NOMO-1 treated with dmso at 0.1 percent for 144 hours (cell line): ENCODE data around the gene ZFYVE28.
"Not testable (repeated sequence)": the region's sequence is repeated elsewhere in the genome, so short reads cannot be mapped to it uniquely, and the experiment has no call there.

Experiments used
- DNase-seq: peaks from one replicate; lab custom pipeline; 2025; ENCODE audit not compliant: unreplicated experiment; lab: John Stamatoyannopoulos, UW

ZFYVE28 gene

GRCh38 chr4:2417765-2418649 lies at the start of gene ZFYVE28:
Gene ZFYVE28 (minus strand): TSS chr4:2418645. CDS start chr4:2418323, 322 bp downstream.
- DNase-seq: no peak

- not testable (repeated sequence) for DNase-seq
Observed at GRCh38 chr4:2465544-2465943, 47.1 kb upstream of the ZFYVE28 start.

- DNase-seq: no peak
Observed at GRCh38 chr4:2465032-2465431, 46.6 kb upstream of the ZFYVE28 start.

GRCh38 chr4:2462992-2463762 lies 44.7 kb upstream of the ZFYVE28 start:
- DNase-seq: no peak

GRCh38 chr4:2462218-2462991 lies 44.0 kb upstream of the ZFYVE28 start:
- DNase-seq: peak; percentile 38

GRCh38 chr4:2461246-2461960 lies 43.0 kb upstream of the ZFYVE28 start:
- no peak for DNase-seq

GRCh38 chr4:2459589-2460349 lies 41.3 kb upstream of the ZFYVE28 start:
- no peak for DNase-seq

- no peak for DNase-seq
Observed at GRCh38 chr4:2458546-2459491, 40.4 kb upstream of the ZFYVE28 start.

- no peak for DNase-seq
Observed at GRCh38 chr4:2457481-2458295, 39.2 kb upstream of the ZFYVE28 start.

GRCh38 chr4:2451821-2452785 lies 33.7 kb upstream of the ZFYVE28 start:
- DNase-seq: no peak

- no peak for DNase-seq
Observed at GRCh38 chr4:2451036-2451520, 32.6 kb upstream of the ZFYVE28 start.

- DNase-seq: no peak
Observed at GRCh38 chr4:2450394-2451035, 32.1 kb upstream of the ZFYVE28 start.

GRCh38 chr4:2449511-2450392 lies 31.3 kb upstream of the ZFYVE28 start:
- DNase-seq: no peak

- no peak for DNase-seq
Observed at GRCh38 chr4:2449051-2449450, 30.6 kb upstream of the ZFYVE28 start.

- no peak for DNase-seq
Observed at GRCh38 chr4:2448589-2448988, 30.1 kb upstream of the ZFYVE28 start.
